Measurements from ENCODE around the gene LMX1B.
A peak's percentile ranks its signal among the peaks of the same experiment; 100 is the strongest.

The LMX1B gene

DNA sequence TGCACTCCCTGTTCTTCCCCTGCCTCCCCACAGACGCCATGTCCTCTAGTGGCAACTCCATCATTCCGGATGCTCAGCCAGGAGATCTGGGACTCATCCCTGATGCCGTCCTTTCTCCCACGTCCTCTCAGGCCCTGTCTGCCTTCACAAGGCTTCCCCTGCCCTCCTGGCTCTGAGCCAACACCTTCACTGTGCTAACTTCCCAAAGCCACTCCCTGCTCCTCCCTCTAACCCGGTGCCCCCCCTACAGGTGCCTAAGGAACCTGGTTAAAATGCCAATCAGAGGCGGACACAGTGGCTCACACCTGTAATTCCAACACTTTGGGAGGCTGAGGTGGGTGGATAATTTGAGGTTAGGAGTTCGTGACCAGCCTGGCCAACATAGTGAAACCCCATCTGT is 67.6 kb downstream of the LMX1B start:
- TF ChIP-seq ZNF24 (tag by site-specific recombination; IDR thresholded peaks at IDR 0.05) (no peak), REPIN1 (tag by site-specific recombination; IDR thresholded peaks at IDR 0.05; ENCODE audit: low read depth) (no peak), SP7 (tag by site-specific recombination; IDR thresholded peaks at IDR 0.05) (no peak), ZNF239 (tag by site-specific recombination; IDR thresholded peaks at IDR 0.05) (no peak), ZNF544 (tag by site-specific recombination; IDR thresholded peaks at IDR 0.05) (0 out of 2 replicates have a peak, but pooled peaks have one; percentile 57), ZNF335 (tag by site-specific recombination; conservative IDR thresholded peaks at IDR 0.05) (no peak), ZNF341 (tag by site-specific recombination; IDR thresholded peaks at IDR 0.05; ENCODE audit: low read depth) (0 out of 2 replicates have a peak, but pooled peaks have one; percentile 13)
- TF ChIP-seq, protein P1, sequence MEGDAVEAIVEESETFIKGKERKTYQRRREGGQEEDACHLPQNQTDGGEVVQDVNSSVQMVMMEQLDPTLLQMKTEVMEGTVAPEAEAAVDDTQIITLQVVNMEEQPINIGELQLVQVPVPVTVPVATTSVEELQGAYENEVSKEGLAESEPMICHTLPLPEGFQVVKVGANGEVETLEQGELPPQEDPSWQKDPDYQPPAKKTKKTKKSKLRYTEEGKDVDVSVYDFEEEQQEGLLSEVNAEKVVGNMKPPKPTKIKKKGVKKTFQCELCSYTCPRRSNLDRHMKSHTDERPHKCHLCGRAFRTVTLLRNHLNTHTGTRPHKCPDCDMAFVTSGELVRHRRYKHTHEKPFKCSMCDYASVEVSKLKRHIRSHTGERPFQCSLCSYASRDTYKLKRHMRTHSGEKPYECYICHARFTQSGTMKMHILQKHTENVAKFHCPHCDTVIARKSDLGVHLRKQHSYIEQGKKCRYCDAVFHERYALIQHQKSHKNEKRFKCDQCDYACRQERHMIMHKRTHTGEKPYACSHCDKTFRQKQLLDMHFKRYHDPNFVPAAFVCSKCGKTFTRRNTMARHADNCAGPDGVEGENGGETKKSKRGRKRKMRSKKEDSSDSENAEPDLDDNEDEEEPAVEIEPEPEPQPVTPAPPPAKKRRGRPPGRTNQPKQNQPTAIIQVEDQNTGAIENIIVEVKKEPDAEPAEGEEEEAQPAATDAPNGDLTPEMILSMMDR (tag by site-specific recombination; IDR thresholded peaks at IDR 0.05): 0 out of 2 replicates have a peak, but pooled peaks have one; percentile 17
- TF ChIP-seq, protein P2, sequence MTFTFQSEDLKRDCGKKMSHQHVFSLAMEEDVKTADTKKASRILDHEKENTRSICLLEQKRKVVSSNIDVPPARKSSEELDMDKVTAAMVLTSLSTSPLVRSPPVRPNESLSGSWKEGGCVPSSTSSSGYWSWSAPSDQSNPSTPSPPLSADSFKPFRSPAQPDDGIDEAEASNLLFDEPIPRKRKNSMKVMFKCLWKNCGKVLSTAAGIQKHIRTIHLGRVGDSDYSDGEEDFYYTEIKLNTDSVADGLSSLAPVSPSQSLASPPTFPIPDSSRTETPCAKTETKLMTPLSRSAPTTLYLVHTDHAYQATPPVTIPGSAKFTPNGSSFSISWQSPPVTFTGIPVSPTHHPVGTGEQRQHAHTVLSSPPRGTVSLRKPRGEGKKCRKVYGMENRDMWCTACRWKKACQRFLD (tag by site-specific recombination; IDR thresholded peaks at IDR 0.05): no peak
- ChIA-PET POLR2A (no interaction called here), CTCF (interaction anchor here (2.9 to 3.2 kb wide), 2 partner anchors 9 to 21 kb away, joined by 21 to 24 read pairs; no protein-coding TSS in a partner anchor)
- no peaks in the 10 kb centered on the region for H3K36me3 ChIP-seq (ENCODE audit: control insufficient read depth in 2 of 2, insufficient read depth in 1 of 2, low read length in 2 of 2)
- H3K27ac ChIP-seq (ENCODE audit: extremely low read depth, low read depth, low read length): no peak overlapping the region
- H3K4me1 ChIP-seq (ENCODE audit: control insufficient read depth, insufficient read depth, low read length): no peaks in the 10 kb centered on the region
- H3K9me3 ChIP-seq (ENCODE audit: control insufficient read depth, insufficient read depth, low read depth, low read length): no peaks in the 10 kb centered on the region
- H3K4me3 ChIP-seq (ENCODE audit: low read depth, low read length): no peak overlapping the region

DNA sequence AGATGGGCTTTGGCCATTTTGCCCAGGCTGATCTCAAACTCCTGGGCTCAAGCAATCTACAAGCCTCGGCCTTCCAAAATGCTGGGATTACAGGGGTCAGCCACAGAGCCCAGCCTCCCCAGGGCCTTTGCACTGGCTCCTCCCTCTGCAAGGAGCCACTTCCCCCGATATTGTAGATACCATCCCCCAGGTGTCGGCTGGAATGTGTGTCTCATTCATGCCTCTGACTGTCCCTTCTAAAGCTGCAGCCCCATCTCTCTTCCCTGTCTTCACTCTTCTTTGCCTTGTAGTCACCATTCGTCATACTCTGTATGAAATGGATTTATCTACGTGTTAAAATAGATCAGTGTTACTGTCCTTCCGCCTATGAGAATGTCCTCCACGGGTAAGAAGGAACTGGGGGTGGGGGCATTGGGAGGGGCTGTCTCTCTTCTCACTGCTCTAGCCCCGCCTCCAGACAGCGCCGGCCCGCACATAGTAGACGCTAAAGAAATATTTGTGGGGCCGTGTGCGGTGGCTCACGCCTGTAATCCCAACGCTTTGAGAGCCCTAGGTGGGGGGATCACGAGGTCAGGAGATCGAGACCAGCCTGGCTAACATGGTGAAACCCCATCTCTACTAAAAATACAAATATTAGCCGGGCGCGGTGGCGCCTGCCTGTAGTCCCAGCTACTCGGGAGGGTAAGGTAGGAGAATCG is 68.5 kb downstream of the LMX1B start:
- H3K9me3 ChIP-seq (ENCODE audit: control insufficient read depth, insufficient read depth, low read depth, low read length): no peaks in the 10 kb centered on the region
- ChIA-PET POLR2A (no interaction called here), CTCF (interaction anchor here (1.4 to 2.9 kb wide), 2 partner anchors 8 to 24 kb away, joined by 4 to 24 read pairs; no protein-coding TSS in a partner anchor)
- TF ChIP-seq MZF1 (tag by site-specific recombination; IDR thresholded peaks at IDR 0.05; ENCODE audit: borderline replicate concordance) (no peak), ZNF623 (tag by site-specific recombination; IDR thresholded peaks at IDR 0.05) (peak; percentile 62), GLIS2 (tag by site-specific recombination; IDR thresholded peaks at IDR 0.05) (no peak), OVOL3 (tag by site-specific recombination; IDR thresholded peaks at IDR 0.05) (no peak)
- no peaks in the 10 kb centered on the region for H3K4me1 ChIP-seq (ENCODE audit: control insufficient read depth, insufficient read depth, low read length)
- no peaks in the 10 kb centered on the region for H3K36me3 ChIP-seq (ENCODE audit: control insufficient read depth in 2 of 2, insufficient read depth in 1 of 2, low read length in 2 of 2)
- no peak overlapping the region for H3K27ac ChIP-seq (ENCODE audit: extremely low read depth, low read depth, low read length)
- H3K4me3 ChIP-seq (ENCODE audit: low read depth, low read length): no peak overlapping the region

DNA sequence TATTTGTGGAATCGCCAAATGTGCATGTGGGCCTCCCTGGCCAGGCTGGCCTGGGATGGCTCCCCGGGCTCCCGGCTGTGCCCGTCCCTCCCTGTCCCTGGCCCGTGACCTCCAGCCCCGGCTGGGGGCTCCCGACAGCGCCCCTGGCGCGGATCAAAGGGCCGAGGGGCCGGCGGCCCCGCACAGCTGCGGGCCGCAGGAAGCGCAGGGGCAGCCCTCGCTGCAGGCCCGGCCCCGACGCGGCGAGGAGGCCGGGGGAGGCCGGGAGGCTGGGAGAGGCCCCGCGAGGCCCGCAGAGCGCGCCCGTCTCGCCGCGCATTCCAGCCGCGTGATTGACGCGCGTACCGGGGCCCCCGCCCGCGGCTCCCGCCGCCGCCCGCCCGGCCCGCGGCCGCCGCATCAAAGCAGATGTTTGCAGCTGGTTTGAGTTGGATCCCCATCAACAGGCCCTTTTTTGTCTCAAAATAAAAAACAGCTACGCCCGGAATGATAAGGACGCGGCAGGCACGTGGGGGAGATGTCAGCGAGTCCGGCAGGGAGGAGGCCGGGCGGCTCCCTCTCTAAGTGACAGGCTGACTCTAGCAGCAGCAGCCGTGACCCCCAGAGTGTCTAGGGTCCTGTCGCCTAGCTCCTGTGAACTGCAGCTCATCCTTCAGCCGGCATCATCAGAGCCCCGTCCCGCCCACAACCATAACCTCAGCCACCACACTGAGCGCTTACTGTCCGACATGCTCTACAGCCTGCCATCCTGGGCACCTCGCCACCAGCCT is 69.4 kb downstream of the LMX1B start:
- no peak for TF ChIP-seq ZNF138 (tag by site-specific recombination; IDR thresholded peaks at IDR 0.05; ENCODE audit: borderline replicate concordance)
- TF ChIP-seq REPIN1 (tag by site-specific recombination; IDR thresholded peaks at IDR 0.05; ENCODE audit: low read depth): no peak
- TF ChIP-seq, protein P3, sequence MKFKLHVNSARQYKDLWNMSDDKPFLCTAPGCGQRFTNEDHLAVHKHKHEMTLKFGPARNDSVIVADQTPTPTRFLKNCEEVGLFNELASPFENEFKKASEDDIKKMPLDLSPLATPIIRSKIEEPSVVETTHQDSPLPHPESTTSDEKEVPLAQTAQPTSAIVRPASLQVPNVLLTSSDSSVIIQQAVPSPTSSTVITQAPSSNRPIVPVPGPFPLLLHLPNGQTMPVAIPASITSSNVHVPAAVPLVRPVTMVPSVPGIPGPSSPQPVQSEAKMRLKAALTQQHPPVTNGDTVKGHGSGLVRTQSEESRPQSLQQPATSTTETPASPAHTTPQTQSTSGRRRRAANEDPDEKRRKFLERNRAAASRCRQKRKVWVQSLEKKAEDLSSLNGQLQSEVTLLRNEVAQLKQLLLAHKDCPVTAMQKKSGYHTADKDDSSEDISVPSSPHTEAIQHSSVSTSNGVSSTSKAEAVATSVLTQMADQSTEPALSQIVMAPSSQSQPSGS (tag by site-specific recombination; IDR thresholded peaks at IDR 0.05; ENCODE audit: low read depth): no peak
- no peak for TF ChIP-seq ZNF544 (tag by site-specific recombination; IDR thresholded peaks at IDR 0.05)
- no peak for TF ChIP-seq ZNF596 (tag by site-specific recombination; IDR thresholded peaks at IDR 0.05)
- TF ChIP-seq BCL11A (tag by site-specific recombination; IDR thresholded peaks at IDR 0.05; ENCODE audit: low read depth): no peak
- CTCF ChIA-PET: interaction anchor here (1.4 kb wide), 1 partner anchor 23 kb away, joined by 4 read pairs; no protein-coding TSS in a partner anchor

More for the DNA sequence above, 69.4 kb downstream of the LMX1B start:
- no peak overlapping the region for H3K4me3 ChIP-seq (ENCODE audit: low read depth, low read length)
- no peak overlapping the region for H3K27ac ChIP-seq (ENCODE audit: extremely low read depth, low read depth, low read length)
- POLR2A ChIA-PET: no interaction called here
- H3K36me3 ChIP-seq (ENCODE audit: control insufficient read depth in 2 of 2, insufficient read depth in 1 of 2, low read length in 2 of 2): no peaks in the 10 kb centered on the region
- H3K9me3 ChIP-seq (ENCODE audit: control insufficient read depth, insufficient read depth, low read depth, low read length): no peaks in the 10 kb centered on the region
- H3K4me1 ChIP-seq (ENCODE audit: control insufficient read depth, insufficient read depth, low read length): no peaks in the 10 kb centered on the region

Data from HEK293 (cell line).